Loucy (cell line): Measurements from ENCODE around the gene MRNIP.

Experiments
- CTCF ChIP-seq: fragments of 200-600 bp; sonication (generic); conservative IDR thresholded peaks from 2 replicates; pipeline ENCODE4 v1.5.1; 2014; ENCODE audit warnings: mild to moderate bottlenecking, antibody characterized with exemption, low read length
- EZH2phosphoT487 ChIP-seq: fragments of 200-600 bp; IDR thresholded peaks from 2 replicates; pipeline ENCODE4 v1.6.1; 2018; ENCODE audit warnings: antibody characterized with exemption, mild to moderate bottlenecking, moderate library complexity, borderline replicate concordance

- TF ChIP-seq CTCF (no peak), EZH2phosphoT487 (no peak)
Measured at GRCh38 chr5:179869101-179869500, 10.5 kb upstream of the MRNIP start.
